GM12878 (cell line): ENCODE results near the gene CYB5R2. TPM values are rescaled to one million over a fixed set of nuclear protein-coding genes. Genes with fewer than 3 reads are reported as not detected.

Source experiments
- ATAC-seq: fragments of 200-7000 bp; cut with Tn5 transposase; 3 replicates; pipeline ENCODE4 v1.9.1; 2020; ENCODE audit warnings: mild to moderate bottlenecking, moderate library complexity
- BruUV-seq: library from RNA; stranded (reverse); fragments of 400-500 nt; replicated peaks from 2 replicates; lab custom pipeline; 2021; lab: Mats Ljungman, UMichigan
- CTCF ChIA-PET: fragments of 300-600 bp; sonication (Branson Sonifier 250); formaldehyde crosslinking; extraction: SDS; loops from one replicate; lab custom pipeline; 2021; ENCODE audit warnings: inconsistent platforms; lab: Yijun Ruan, JAX
- POLR2A ChIA-PET: fragments of 350-600 bp; formaldehyde crosslinking; extraction: SDS; loops from one replicate; lab custom pipeline; 2021; ENCODE audit warnings: inconsistent platforms; lab: Charles Lee
- RAD21 ChIA-PET: fragments of 300-600 bp; sonication (Branson Sonifier 250); formaldehyde crosslinking; loops from one replicate; lab custom pipeline; 2023; ENCODE audit warnings: antibody characterized with exemption; ENCODE audit not compliant: unreplicated experiment; lab: Charles Lee
- SMC1A ChIA-PET: fragments of 300-600 bp; sonication (Branson Sonifier 250); formaldehyde crosslinking; loops from one replicate; lab custom pipeline; 2023; ENCODE audit not compliant: unreplicated experiment, uncharacterized antibody; lab: Charles Lee
- DNase-seq: peaks from one replicate; pipeline ENCODE4 v3.0.0-alpha.2; 2011; ENCODE audit warnings: low read depth, low spot score
- FAIRE-seq: peaks from 3 replicates; lab custom pipeline; 2011; peaks lifted over from hg19 to GRCh38; lab: Jason Lieb, UNC
- H2AFZ ChIP-seq: 2 replicates; pipeline ENCODE4 v1.6.0; 2011; ENCODE audit warnings: low read depth, low read length, control low read depth; ENCODE audit not compliant: control insufficient read depth
- H3K27ac ChIP-seq: 2 replicates; pipeline ENCODE4 v1.5.1; 2011; ENCODE audit warnings: control low read depth; ENCODE audit not compliant: control insufficient read depth, insufficient read depth
- H3K27me3 ChIP-seq, 2 experiments: replicated peaks in 1 of 2; 2 replicates each; pipeline versions ENCODE4 v1.6.0 to v1.6.1; 2011; ENCODE audit warnings: low read length in 1 of 2; ENCODE audit not compliant: control insufficient read depth in 2 of 2, insufficient read depth in 2 of 2
- H3K36me3 ChIP-seq, 2 experiments: 2 replicates each; pipeline ENCODE4 v1.5.1; 2011; ENCODE audit warnings: low read length in 1 of 2; ENCODE audit not compliant: control insufficient read depth in 2 of 2, insufficient read depth in 2 of 2
- H3K4me1 ChIP-seq: 2 replicates; pipeline ENCODE4 v1.6.1; 2011; ENCODE audit warnings: mild to moderate bottlenecking, low read length, moderate library complexity, mixed read lengths; ENCODE audit not compliant: control insufficient read depth, insufficient read depth
- H3K4me2 ChIP-seq: 2 replicates; pipeline ENCODE4 v1.6.0; 2011; ENCODE audit warnings: control low read depth; ENCODE audit not compliant: control insufficient read depth, insufficient read depth
- H3K4me3 ChIP-seq: fragments of 200-600 bp; sonication (generic); 2 replicates; pipeline ENCODE4 v1.5.1; 2016
- H3K79me2 ChIP-seq: 2 replicates; pipeline ENCODE4 v1.6.0; 2011; ENCODE audit warnings: low read length; ENCODE audit not compliant: control insufficient read depth, insufficient read depth
- H3K9ac ChIP-seq: 2 replicates; pipeline ENCODE4 v1.8.0; 2011; ENCODE audit warnings: low read length, control low read depth, mixed read lengths; ENCODE audit not compliant: control insufficient read depth, insufficient read depth
- H3K9me3 ChIP-seq: replicated peaks from 3 replicates; pipeline ENCODE4 v1.5.1; 2011; ENCODE audit warnings: mild to moderate bottlenecking, low read length; ENCODE audit not compliant: control insufficient read depth, insufficient read depth
- H4K20me1 ChIP-seq: 2 replicates; pipeline ENCODE4 v1.6.0; 2011; ENCODE audit not compliant: control insufficient read depth, insufficient read depth
- BCLAF1 ChIP-seq: fragments of 450-650 bp; IDR thresholded peaks from 2 replicates; pipeline ENCODE4 v1.6.1; 2017; ENCODE audit warnings: antibody characterized with exemption, mild to moderate bottlenecking, moderate library complexity
- EP300 ChIP-seq, 2 experiments: fragments of 150-350 bp in 1 of 2; IDR thresholded peaks; 2 replicates each; pipeline ENCODE4 v1.6.1; 2011 to 2012; ENCODE audit warnings: low read depth in 2 of 2, low read length in 2 of 2, borderline replicate concordance in 1 of 2, improper control_type of control experiment in 1 of 2, inconsistent platforms in 1 of 2; ENCODE audit not compliant: control insufficient read depth in 1 of 2
- GABPA ChIP-seq: IDR thresholded peaks from 2 replicates; pipeline ENCODE4 v1.6.1; 2014; ENCODE audit warnings: antibody characterized with exemption, low read depth, mild to moderate bottlenecking, inconsistent platforms
- IRF4 ChIP-seq: IDR thresholded peaks from 2 replicates; pipeline ENCODE4 v1.6.1; 2011; ENCODE audit warnings: low read depth, low read length
- NFYB ChIP-seq: IDR thresholded peaks from 2 replicates; pipeline ENCODE4 v1.6.1; 2011; ENCODE audit warnings: low read depth, mild to moderate bottlenecking, low read length, improper control_type of control experiment, moderate library complexity; ENCODE audit not compliant: insufficient read depth
- PAX5 ChIP-seq: IDR thresholded peaks from 2 replicates; pipeline ENCODE4 v1.6.1; 2011; ENCODE audit warnings: low read depth, low read length, borderline replicate concordance
- SRF ChIP-seq, 2 experiments: IDR thresholded peaks; 2 replicates each; pipeline ENCODE4 v1.6.1; 2011; ENCODE audit warnings: low read depth in 2 of 2, low read length in 2 of 2, mild to moderate bottlenecking in 1 of 2, moderate library complexity in 1 of 2
- SUPT20H ChIP-seq: IDR thresholded peaks from 2 replicates; pipeline ENCODE4 v1.6.1; 2011; ENCODE audit warnings: low read depth, mild to moderate bottlenecking, low read length, moderate library complexity, borderline replicate concordance; ENCODE audit not compliant: control insufficient read depth
- ZZZ3 ChIP-seq: IDR thresholded peaks from 2 replicates; pipeline ENCODE4 v1.6.1; 2011; ENCODE audit warnings: low read depth; ENCODE audit not compliant: control insufficient read depth, insufficient read length
- WGBS: methylation state at CpG from one replicate; pipeline ENCODE4 v1.1.6; 2016; ENCODE audit warnings: low lambda C conversion rate; ENCODE audit not compliant: insufficient replicate concordance, insufficient coverage; ENCODE audit errors: missing lambda C conversion rate; 5-methylcytosine and 5-hydroxymethylcytosine counted together
- in situ Hi-C: fragments of 300-500 bp; cut with MboI; formaldehyde crosslinking; loops from 9 replicates; pipeline ENCODE4 v1.14.3; 2018; ENCODE audit warnings: mixed read lengths
- intact Hi-C: fragments of 100-400 bp; cut with micrococcal nuclease; formaldehyde crosslinking; loops from one replicate; pipeline ENCODE4 v1.14.2; 2022; ENCODE audit not compliant: unreplicated experiment
- polyA plus RNA-seq, 11 experiments: library from polyadenylated mRNA; depleted of rRNA in 4 of 11; unstranded in 6 of 11; stranded (reverse) in 5 of 11; fragments of >200 nt; fragmentation: Nextera tagmentation in 4 of 11; fragmentation: Illumina TruSeq in 1 of 11; extraction: Ambion mirVana in 4 of 11; extraction: Trizol in 1 of 11; gene quantifications; 1 replicate in 1 of 11; 2 replicates in 10 of 11; pipeline versions ENCODE4 v1.2.1 to v1.2.3, GENCODE V29; 2011 to 2016; ENCODE audit warnings: inconsistent platforms in 2 of 11, missing spikeins in 2 of 11, low read depth in 1 of 11
- total RNA-seq, 4 experiments: library from RNA; depleted of rRNA in 3 of 4; stranded (reverse); fragments of >200 nt in 3 of 4; fragmentation: Illumina TruSeq in 1 of 4; extraction: Trizol in 1 of 4; gene quantifications; 2 replicates each; pipeline versions ENCODE4 v1.2.1 to v1.2.3, GENCODE V29; 2013 to 2021

CYB5R2 gene
- total and polyA plus RNA-seq, 10 of the 15 experiments (the other 5 are each of a cell fraction or from before 2014, with no cell fraction given), result 21.0 to 111 (median 70.4) TPM

GRCh38 chr11:7672276-7672959 is 882 bp downstream of the CYB5R2 start:
- Histone ChIP-seq H3K4me2 (peak overlapping the region; percentile 96), H3K79me2 (peaks cover 2% of the 10 kb centered on the region), H3K36me3 (peaks cover 0 to 6% of the 10 kb centered on the region in 2 experiments; a peak in 1 of 4 replicates), H3K9me3 (peaks cover 10% of the 10 kb centered on the region), H3K4me1 (peaks cover 40% of the 10 kb centered on the region), H4K20me1 (no peaks in the 10 kb centered on the region), H3K4me3 (peak overlapping the region; percentile 70; the same call in 1 of the 2 replicates), H3K27me3 (no peaks in the 10 kb centered on the region), H3K27ac (peak overlapping the region; percentile 70), H3K9ac (peak overlapping the region; percentile 70), H2AFZ (peak overlapping the region; percentile 72; the same call in 1 of the 2 replicates)
- WGBS, result 66% methylated on average over 15 of the region's 16 CpGs
- ChIA-PET CTCF (interaction anchor here (0.6 to 3.0 kb wide), 6 partner anchors 15 to 356 kb away, joined by 3 to 11 read pairs (median 3); partner anchors contain the start of gene PPFIBP2), SMC1A (interaction anchor here (0.8 to 2.7 kb wide), 7 partner anchors 20 to 231 kb away, joined by 3 to 9 read pairs (median 3); no protein-coding TSS in a partner anchor), POLR2A (no interaction called here), RAD21 (interaction anchor here (1.1 to 1.5 kb wide), 2 partner anchors 15 to 152 kb away, joined by 3 to 4 read pairs; no protein-coding TSS in a partner anchor)
- in situ Hi-C loops, result no loop called here
- intact Hi-C loops, result loop anchor here (2.0 kb wide), 1 partner anchor 160 kb away; the partner anchor contains the start of gene PPFIBP2
- no peak for TF ChIP-seq NFYB
- TF ChIP-seq ZZZ3, result no peak
- TF ChIP-seq SUPT20H, result no peak
- TF ChIP-seq BCLAF1, result no peak
- no peak for TF ChIP-seq EP300 (IDR thresholded peaks at IDR 0.05; ENCODE audit: borderline replicate concordance in 1 of 2, control insufficient read depth in 1 of 2, low read depth in 2 of 2, low read length in 2 of 2)
- TF ChIP-seq PAX5, result peak; percentile 62; the same call in 1 of the 2 replicates
- no peak for TF ChIP-seq GABPA
- TF ChIP-seq IRF4, result no peak
- TF ChIP-seq SRF (IDR thresholded peaks at IDR 0.05; ENCODE audit: low read depth in 2 of 2, low read length in 2 of 2), result 0 out of 4 replicates have a peak, but pooled peaks of 1 of the 2 experiments have one; percentile 3
- DNase-seq (no peak), ATAC-seq (peak; percentile 31), FAIRE-seq (no peak)
- TSS peak; percentile 59 for BruUV-seq
